ENCODE measurements around the gene SLC6A19. TPM values are rescaled to one million over a fixed set of nuclear protein-coding genes. Genes with fewer than 3 reads are reported as not detected.

The SLC6A19 gene
- total and polyA plus RNA-seq, 10 of the 15 experiments (the other 5 are each of a cell fraction or from before 2014, with no cell fraction given) = 0.01 to 0.03 TPM; not detected in 8

- no peaks in the 10 kb centered on the region; a peak in 1 of 4 replicates for H3K36me3 ChIP-seq (ENCODE audit: control insufficient read depth in 2 of 2, insufficient read depth in 2 of 2, low read length in 1 of 2)
- intact Hi-C loops (cut with micrococcal nuclease; ENCODE audit: unreplicated experiment) = no loop called here
- no peak for FAIRE-seq
Measured at GRCh38 chr5:1252681-1253080, 51.3 kb downstream of the SLC6A19 start.

More at GRCh38 chr5:1252681-1253080, 51.3 kb downstream of the SLC6A19 start:
- ATAC-seq (no peak), DNase-seq (ENCODE audit: low read depth, low spot score) (no peak)
- CTCF ChIA-PET = no interaction called here
- Histone ChIP-seq H3K27me3 (replicated peaks in 1 of 2; ENCODE audit: control insufficient read depth in 2 of 2, insufficient read depth in 2 of 2, low read length in 1 of 2) (no peaks in the 10 kb centered on the region), H3K9me3 (replicated peaks; ENCODE audit: control insufficient read depth, insufficient read depth, low read length) (no peaks in the 10 kb centered on the region), H3K9ac (ENCODE audit: control insufficient read depth, insufficient read depth, low read length) (no peak overlapping the region), H4K20me1 (ENCODE audit: control insufficient read depth, insufficient read depth) (no peaks in the 10 kb centered on the region), H2AFZ (ENCODE audit: control insufficient read depth, low read depth, low read length) (no peak overlapping the region), H3K79me2 (ENCODE audit: control insufficient read depth, insufficient read depth, low read length) (no peaks in the 10 kb centered on the region), H3K4me2 (ENCODE audit: control insufficient read depth, insufficient read depth) (no peak overlapping the region), H3K4me3 (no peak overlapping the region), H3K4me1 (ENCODE audit: control insufficient read depth, insufficient read depth, low read length) (no peaks in the 10 kb centered on the region), H3K27ac (ENCODE audit: control insufficient read depth, insufficient read depth) (no peak overlapping the region)
- in situ Hi-C loops (cut with MboI) = no loop called here
- SMC1A ChIA-PET (ENCODE audit: uncharacterized antibody, unreplicated experiment) = no interaction called here
- BruUV-seq (replicated peaks) = no TSS peak
- RAD21 ChIA-PET (ENCODE audit: unreplicated experiment) = no interaction called here
- POLR2A ChIA-PET = no interaction called here
- no peak for TF ChIP-seq ZNF687 (IDR thresholded peaks at IDR 0.05)
- no peak for TF ChIP-seq ZZZ3 (IDR thresholded peaks at IDR 0.05; ENCODE audit: control insufficient read depth, insufficient read length, low read depth)
- WGBS (ENCODE audit: insufficient coverage, insufficient replicate concordance, low lambda C conversion rate, missing lambda C conversion rate) = 44% methylated on average over 7 of the region's 9 CpGs

Data from GM12878 (cell line).